Left hindlimb (tissue), 1 donor: ENCODE data around the gene LRIG2.
"Not testable (repeated sequence)": the region's sequence is repeated elsewhere in the genome, so short reads cannot be mapped to it uniquely, and the experiment has no call there.

Experiments used
- DNase-seq: peaks from one replicate; pipeline ENCODE4 v3.0.0-alpha.2; 2018

LRIG2 gene

GRCh38 chr1:113072141-113072756, 749 bp upstream of the LRIG2 start:
- DNase-seq, result no peak

- DNase-seq, result peak; percentile 62
Observed at GRCh38 chr1:113073479-113073950, 517 bp downstream of the LRIG2 start.

- no peak for DNase-seq
Observed at GRCh38 chr1:113074237-113074636, 1.2 kb downstream of the LRIG2 start.

- DNase-seq, result not testable (repeated sequence)
Observed at GRCh38 chr1:113077978-113078377, 5.0 kb downstream of the LRIG2 start.

GRCh38 chr1:113086541-113086940, 13.5 kb downstream of the LRIG2 start:
- DNase-seq, result no peak

GRCh38 chr1:113088972-113089371, 16.0 kb downstream of the LRIG2 start:
- DNase-seq, result no peak

GRCh38 chr1:113090051-113090450, 17.1 kb downstream of the LRIG2 start:
- no peak for DNase-seq

- no peak for DNase-seq
Observed at GRCh38 chr1:113091988-113092594, 19.1 kb downstream of the LRIG2 start.

- no peak for DNase-seq
Observed at GRCh38 chr1:113094506-113094905, 21.5 kb downstream of the LRIG2 start.

- no peak for DNase-seq
Observed at GRCh38 chr1:113095790-113096455, 22.9 kb downstream of the LRIG2 start.

GRCh38 chr1:113096493-113096892, 23.5 kb downstream of the LRIG2 start:
- no peak for DNase-seq

GRCh38 chr1:113101588-113101987, 28.6 kb downstream of the LRIG2 start:
- no peak for DNase-seq

GRCh38 chr1:113103048-113103447, 30.1 kb downstream of the LRIG2 start:
- DNase-seq, result no peak

- no peak for DNase-seq
Observed at GRCh38 chr1:113103977-113104376, 31.0 kb downstream of the LRIG2 start.

- no peak for DNase-seq
Observed at GRCh38 chr1:113106910-113107309, 33.9 kb downstream of the LRIG2 start.

- no peak for DNase-seq
Observed at GRCh38 chr1:113109908-113110554, 37.0 kb downstream of the LRIG2 start.

GRCh38 chr1:113118266-113118665, 45.3 kb downstream of the LRIG2 start:
- DNase-seq, result no peak

GRCh38 chr1:113123737-113124136, 50.7 kb downstream of the LRIG2 start:
- no peak for DNase-seq

- no peak for DNase-seq
Observed at GRCh38 chr1:113124366-113124765, 51.4 kb downstream of the LRIG2 start.

GRCh38 chr1:113125517-113125916, 52.5 kb downstream of the LRIG2 start:
- no peak for DNase-seq

- no peak for DNase-seq
Observed at GRCh38 chr1:113126207-113126606, 53.2 kb downstream of the LRIG2 start.

GRCh38 chr1:113128116-113128515, 55.1 kb downstream of the LRIG2 start:
- DNase-seq, result no peak

- no peak for DNase-seq
Observed at GRCh38 chr1:113129529-113130185, 56.7 kb downstream of the LRIG2 start.
